ENCODE results near the gene NELFB. TPM values are rescaled to one million over a fixed set of nuclear protein-coding genes. Genes with fewer than 3 reads are reported as not detected.

NELFB gene
- total RNA-seq, 1 donor from 2014 or later = 33.9 TPM

DNA sequence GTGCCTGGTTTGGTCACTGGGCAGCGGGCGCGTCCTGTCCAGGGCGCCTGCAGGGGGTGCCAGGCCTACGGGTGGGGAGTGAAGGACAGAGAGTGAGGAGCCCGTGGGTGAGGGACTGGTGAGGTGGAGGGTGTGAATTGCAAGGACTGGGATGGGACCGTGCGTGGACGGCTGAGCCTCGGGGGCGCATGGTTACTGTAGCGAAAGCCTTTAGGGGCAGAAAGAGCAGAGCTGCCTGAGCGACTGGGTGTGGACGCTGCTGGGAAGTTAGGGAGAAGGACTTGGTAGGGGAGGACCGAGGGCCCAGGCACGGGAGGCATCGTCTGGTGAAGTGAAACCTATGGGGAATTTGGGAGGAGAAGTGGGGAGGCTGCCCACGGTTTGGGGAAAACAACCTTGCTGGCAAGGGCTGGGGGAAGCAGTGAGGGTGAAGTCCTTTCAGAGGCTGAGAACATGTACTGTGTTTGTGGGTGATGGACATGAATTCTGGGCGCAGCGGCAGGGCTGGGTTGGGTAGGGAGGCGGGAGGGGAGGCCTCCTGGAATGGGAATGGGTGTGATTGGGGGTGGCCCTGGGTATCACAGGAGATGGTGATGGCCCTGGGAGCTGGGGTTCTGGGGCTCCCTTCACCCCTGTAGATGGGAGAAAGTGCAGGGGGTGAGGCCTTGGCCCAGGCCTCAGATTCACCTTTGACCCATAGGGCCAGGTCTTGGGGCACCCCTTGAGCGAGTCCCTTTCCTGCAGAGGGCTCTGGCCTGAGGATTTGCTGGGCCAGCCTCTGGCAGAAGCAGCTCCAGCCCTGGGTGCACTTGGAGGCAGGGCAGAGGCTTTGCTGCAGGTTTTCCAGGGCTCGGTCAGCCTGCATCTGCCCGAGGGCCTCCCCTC, 20.7 kb downstream of the NELFB start:
- Histone ChIP-seq H3K36me3 (ENCODE audit: control insufficient read depth in 3 of 3, insufficient read depth in 3 of 3, low read length in 3 of 3) (peaks cover 14 to 21% (median 21%) of the 10 kb centered on the region in 3 donors), H3K9me3 (ENCODE audit: control insufficient read depth in 3 of 3, low read length in 3 of 3) (no peaks in the 10 kb centered on the region), H3K4me1 (ENCODE audit: control insufficient read depth in 3 of 3, insufficient read depth in 3 of 3, low read length in 3 of 3) (peaks cover 21 to 32% (median 26%) of the 10 kb centered on the region in 3 donors), H3K27me3 (ENCODE audit: control insufficient read depth in 3 of 3, insufficient read depth in 3 of 3, low read length in 3 of 3) (peaks cover 28 to 48% (median 31%) of the 10 kb centered on the region in 3 donors), H3K9ac (ENCODE audit: low read depth in 1 of 3, low read length in 3 of 3) (peak overlapping the region in 2 of 3 donors; percentile 3 to 70), H3K27ac (ENCODE audit: low read depth, low read length) (no peak overlapping the region), H3K4me3 (ENCODE audit: low read length in 3 of 3) (no peak overlapping the region)

DNA sequence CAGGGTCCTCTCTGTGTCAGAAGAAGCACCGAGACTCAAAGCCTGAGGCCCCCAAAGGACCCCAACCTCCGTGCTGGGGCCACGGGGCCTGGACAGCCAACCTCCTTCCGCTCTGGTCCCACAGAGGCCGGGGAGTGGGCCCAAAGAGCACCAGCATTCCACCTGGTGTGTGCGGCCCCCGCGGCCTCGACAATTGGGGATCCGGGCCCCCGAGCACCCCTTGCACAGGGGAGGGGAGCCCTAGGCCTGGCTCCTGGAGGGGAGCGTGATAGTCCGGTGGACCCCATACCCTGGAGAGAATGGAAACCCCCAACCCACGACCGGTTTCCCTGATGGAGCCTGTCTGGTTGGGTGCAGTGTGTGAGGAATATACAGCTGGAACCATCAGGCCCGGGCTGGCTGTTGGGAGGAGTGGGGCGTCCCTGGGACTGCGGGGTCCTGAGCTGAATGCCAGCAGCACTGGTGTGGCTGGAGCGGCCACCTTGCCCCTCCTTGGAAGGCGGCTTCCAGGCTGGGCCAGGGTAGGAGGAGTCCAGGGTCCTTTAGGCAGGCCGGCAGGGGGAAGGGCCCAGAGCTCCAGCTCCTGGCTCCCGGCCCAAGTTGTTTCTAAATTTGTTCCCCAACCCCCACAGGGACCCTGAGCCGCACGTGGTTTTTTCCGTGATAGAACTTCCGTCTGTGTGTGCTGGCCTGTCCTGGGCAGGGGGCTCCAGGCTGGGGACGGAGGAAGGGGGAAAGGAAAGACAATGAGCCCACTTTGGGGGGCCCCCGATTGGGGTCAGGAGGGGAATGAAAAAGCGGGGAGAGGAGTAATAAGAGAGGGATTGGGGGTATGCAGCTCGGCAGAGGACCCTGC, 21.6 kb downstream of the NELFB start:
- Histone ChIP-seq H3K36me3 (ENCODE audit: control insufficient read depth in 3 of 3, insufficient read depth in 3 of 3, low read length in 3 of 3) (peaks cover 13 to 19% (median 19%) of the 10 kb centered on the region in 3 donors), H3K27me3 (ENCODE audit: control insufficient read depth in 3 of 3, insufficient read depth in 3 of 3, low read length in 3 of 3) (peaks cover 31 to 56% (median 32%) of the 10 kb centered on the region in 3 donors), H3K27ac (ENCODE audit: low read depth, low read length) (peak overlapping the region; percentile 75), H3K9me3 (ENCODE audit: control insufficient read depth in 3 of 3, low read length in 3 of 3) (no peaks in the 10 kb centered on the region), H3K4me1 (ENCODE audit: control insufficient read depth in 3 of 3, insufficient read depth in 3 of 3, low read length in 3 of 3) (peaks cover 21 to 32% (median 26%) of the 10 kb centered on the region in 3 donors), H3K4me3 (ENCODE audit: low read length in 3 of 3) (peak overlapping the region; percentile 7 to 54 (median 49)), H3K9ac (ENCODE audit: low read depth in 1 of 3, low read length in 3 of 3) (peak overlapping the region; percentile 32 to 70 (median 33))

DNA sequence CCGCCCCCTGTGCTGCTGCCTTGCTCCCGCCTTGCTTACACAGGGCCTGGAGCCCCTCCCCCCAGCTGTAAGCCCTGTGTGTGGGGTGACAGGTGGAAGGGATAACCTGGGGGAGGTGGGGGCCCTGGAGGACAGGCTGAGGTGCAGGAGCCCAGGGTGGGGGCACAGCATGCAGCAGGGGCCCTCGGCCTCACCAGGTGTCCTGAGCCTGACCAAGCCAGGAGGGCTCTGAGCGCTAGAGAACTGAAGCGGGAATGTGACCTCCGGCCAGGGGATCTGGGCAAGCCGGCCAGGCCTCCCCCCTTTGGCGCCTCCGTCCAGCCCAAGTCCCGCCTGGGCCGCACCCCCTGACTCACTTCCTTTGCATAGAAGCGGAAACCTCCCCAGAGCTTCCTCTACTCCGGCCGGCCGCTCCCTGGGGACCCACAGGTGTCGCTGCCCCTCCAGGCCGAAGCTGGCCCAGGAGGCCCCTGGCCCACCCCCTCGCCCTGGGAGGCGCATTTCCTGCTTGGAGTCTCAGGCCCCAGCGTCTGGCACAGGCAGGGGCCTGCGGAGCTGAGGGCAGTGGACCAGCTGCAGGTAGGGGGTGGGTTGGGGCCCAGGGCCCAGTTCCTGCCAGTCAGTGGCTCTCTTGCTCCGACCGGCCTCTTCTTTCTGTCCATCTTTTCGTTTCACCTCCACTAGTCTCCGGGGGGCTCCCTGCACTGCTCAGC, 22.4 kb downstream of the NELFB start, which contains the start of gene TOR4A:
TSS of gene TOR4A (plus strand) at position 398 of the 713 bp plus-strand sequence. CDS start 964 bp downstream, outside the sequence.
- peaks cover 23 to 32% (median 26%) of the 10 kb centered on the region in 3 donors for H3K4me1 ChIP-seq (ENCODE audit: control insufficient read depth in 3 of 3, insufficient read depth in 3 of 3, low read length in 3 of 3)
- peak within 1 kb of the TSS; percentile 48 to 60 (median 49) for H3K4me3 ChIP-seq (ENCODE audit: low read length in 3 of 3)
- no peaks in the 10 kb centered on the region for H3K9me3 ChIP-seq (ENCODE audit: control insufficient read depth in 3 of 3, low read length in 3 of 3)
- H3K9ac ChIP-seq (ENCODE audit: low read depth in 1 of 3, low read length in 3 of 3) = peak within 1 kb of the TSS; percentile 32 to 70 (median 33)
- H3K36me3 ChIP-seq (ENCODE audit: control insufficient read depth in 3 of 3, insufficient read depth in 3 of 3, low read length in 3 of 3) = peaks cover 5 to 12% (median 11%) of the 10 kb centered on the region in 3 donors
- H3K27me3 ChIP-seq (ENCODE audit: control insufficient read depth in 3 of 3, insufficient read depth in 3 of 3, low read length in 3 of 3) = peaks cover 28 to 62% (median 31%) of the 10 kb centered on the region in 3 donors
- peak within 1 kb of the TSS; percentile 75 for H3K27ac ChIP-seq (ENCODE audit: low read depth, low read length)

DNA sequence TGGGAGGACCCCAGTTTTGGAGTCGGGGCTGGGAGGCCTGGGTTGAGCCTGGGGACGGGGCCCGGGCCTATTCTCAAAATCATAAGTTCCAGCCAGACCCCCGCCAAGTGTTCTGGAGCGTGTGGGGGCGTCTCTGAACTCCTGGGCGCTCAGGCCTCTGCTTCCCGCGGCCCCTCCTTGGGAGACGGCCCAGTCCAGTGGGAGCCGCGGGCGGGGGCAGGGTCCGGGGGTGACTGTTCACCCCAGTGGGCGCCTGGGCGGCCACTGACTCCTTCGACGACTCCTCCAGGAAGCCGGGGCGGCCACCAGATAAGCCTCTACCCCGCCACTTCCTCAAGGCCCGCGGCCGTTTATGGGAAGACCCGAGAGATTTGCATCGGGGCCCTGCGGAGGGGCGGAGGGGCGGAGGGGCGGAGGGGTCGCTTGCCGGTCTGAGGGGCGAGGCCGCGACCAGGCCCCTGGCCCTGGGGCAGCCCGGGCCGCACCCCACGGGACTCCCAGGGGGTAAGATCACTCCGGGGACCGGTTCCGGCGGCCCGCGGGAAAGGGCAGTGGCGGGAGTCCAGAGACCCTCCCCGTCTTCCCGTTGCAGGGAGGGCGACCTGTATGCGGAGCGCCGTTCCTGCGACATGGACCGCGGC, 23.1 kb downstream of the NELFB start:
- Histone ChIP-seq H3K9ac (ENCODE audit: low read depth in 1 of 3, low read length in 3 of 3) (peak overlapping the region; percentile 32 to 68 (median 33)), H3K36me3 (ENCODE audit: control insufficient read depth in 3 of 3, insufficient read depth in 3 of 3, low read length in 3 of 3) (peaks cover 2 to 5% (median 5%) of the 10 kb centered on the region in 3 donors), H3K27ac (ENCODE audit: low read depth, low read length) (peak overlapping the region; percentile 75), H3K4me1 (ENCODE audit: control insufficient read depth in 3 of 3, insufficient read depth in 3 of 3, low read length in 3 of 3) (peaks cover 27 to 32% (median 31%) of the 10 kb centered on the region in 3 donors), H3K27me3 (ENCODE audit: control insufficient read depth in 3 of 3, insufficient read depth in 3 of 3, low read length in 3 of 3) (peaks cover 29 to 66% (median 31%) of the 10 kb centered on the region in 3 donors), H3K9me3 (ENCODE audit: control insufficient read depth in 3 of 3, low read length in 3 of 3) (no peaks in the 10 kb centered on the region), H3K4me3 (ENCODE audit: low read length in 3 of 3) (peak overlapping the region; percentile 48 to 60 (median 49))

DNA sequence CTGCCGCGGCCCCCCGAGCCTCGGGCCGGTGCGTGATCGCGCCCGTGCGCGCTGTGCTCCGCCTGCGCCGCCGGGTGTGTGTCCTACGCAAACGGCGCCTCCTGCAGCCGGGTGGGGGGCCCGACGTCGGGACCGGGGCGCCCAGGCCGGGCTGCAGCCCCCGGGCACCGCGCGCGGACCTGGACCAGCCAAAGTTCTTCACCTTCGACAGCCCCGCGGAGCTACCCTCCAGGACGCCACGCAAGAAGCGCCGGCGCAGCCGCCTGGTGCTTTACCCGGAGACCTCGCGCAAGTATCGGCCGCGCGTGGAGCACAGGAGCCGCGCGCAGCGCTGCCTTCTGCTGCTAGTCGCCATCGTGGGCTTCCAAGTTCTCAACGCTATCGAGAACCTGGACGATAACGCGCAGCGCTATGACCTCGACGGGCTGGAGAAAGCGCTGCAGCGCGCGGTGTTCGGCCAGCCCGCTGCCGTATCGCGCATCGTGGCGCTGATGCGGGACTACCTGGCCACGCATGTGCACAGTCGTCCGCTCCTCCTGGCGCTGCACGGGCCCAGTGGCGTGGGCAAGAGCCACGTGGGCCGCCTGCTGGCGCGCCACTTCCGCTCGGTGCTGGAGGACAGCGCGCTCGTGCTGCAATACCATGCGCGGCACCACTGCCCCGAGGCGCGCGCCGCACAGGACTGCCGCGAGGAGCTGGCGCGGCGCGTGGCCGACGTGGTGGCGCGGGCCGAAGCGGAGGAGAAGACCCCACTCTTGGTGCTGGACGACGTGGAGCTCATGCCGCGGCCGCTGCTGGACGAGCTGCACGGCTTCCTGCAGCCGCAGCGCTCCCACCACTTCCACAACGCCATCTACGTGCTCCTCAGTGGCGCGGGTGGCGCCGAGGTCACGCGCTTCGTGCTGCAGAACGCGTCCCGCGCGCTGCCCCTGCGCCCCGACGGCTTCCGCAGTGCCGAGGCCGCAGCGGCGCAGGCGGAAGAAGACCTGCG, 23.9 kb downstream of the NELFB start:
- H3K27ac ChIP-seq (ENCODE audit: low read depth, low read length) = no peak overlapping the region
- no peaks in the 10 kb centered on the region for H3K9me3 ChIP-seq (ENCODE audit: control insufficient read depth in 3 of 3, low read length in 3 of 3)
- H3K36me3 ChIP-seq (ENCODE audit: control insufficient read depth in 3 of 3, insufficient read depth in 3 of 3, low read length in 3 of 3) = peaks cover 1% of the 10 kb centered on the region in 3 donors
- peak overlapping the region in 1 of 3 donors; percentile 25 for H3K9ac ChIP-seq (ENCODE audit: low read depth in 1 of 3, low read length in 3 of 3)
- peaks cover 30 to 68% (median 31%) of the 10 kb centered on the region in 3 donors for H3K27me3 ChIP-seq (ENCODE audit: control insufficient read depth in 3 of 3, insufficient read depth in 3 of 3, low read length in 3 of 3)
- peaks cover 27 to 29% (median 28%) of the 10 kb centered on the region in 3 donors for H3K4me1 ChIP-seq (ENCODE audit: control insufficient read depth in 3 of 3, insufficient read depth in 3 of 3, low read length in 3 of 3)
- no peak overlapping the region for H3K4me3 ChIP-seq (ENCODE audit: low read length in 3 of 3)

DNA sequence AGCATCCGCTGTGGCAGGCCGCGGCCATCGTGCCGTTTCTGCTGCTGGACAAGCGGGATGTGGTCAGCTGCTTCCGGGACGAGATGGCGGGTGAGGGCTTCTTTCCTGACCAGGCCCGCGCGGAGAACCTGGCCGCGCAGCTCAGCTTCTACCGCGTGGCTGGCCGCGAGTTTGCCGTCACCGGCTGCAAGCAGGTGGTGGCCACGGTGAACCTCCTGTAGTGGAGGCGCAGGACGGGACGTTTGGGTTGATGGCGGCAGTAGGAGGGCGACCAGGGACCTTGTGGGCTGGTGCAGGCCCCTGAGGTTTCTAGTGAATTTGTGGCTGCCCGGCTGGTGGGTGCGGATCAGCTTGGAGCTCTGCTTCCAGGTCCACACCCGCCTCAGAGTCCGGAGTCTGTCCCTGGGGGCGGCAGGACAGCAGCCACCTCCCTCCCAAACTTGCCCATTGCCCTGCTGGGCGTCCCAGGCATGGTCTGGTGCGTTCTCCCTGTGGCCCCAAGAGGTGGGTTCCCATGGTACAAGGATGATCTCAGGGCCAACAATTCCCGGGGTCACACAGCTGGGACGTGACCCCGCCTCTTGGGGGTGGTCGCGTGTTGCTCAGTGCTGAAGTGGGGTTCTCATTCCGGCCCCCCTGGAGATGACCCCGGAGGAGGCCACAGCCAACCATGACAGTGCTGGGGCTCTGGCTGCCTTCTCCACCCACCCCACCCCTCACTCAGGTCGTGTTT, 24.8 kb downstream of the NELFB start:
- Histone ChIP-seq H3K27me3 (ENCODE audit: control insufficient read depth in 3 of 3, insufficient read depth in 3 of 3, low read length in 3 of 3) (peaks cover 24 to 63% (median 31%) of the 10 kb centered on the region in 3 donors), H3K36me3 (ENCODE audit: control insufficient read depth in 3 of 3, insufficient read depth in 3 of 3, low read length in 3 of 3) (no peaks in the 10 kb centered on the region), H3K27ac (ENCODE audit: low read depth, low read length) (no peak overlapping the region), H3K4me1 (ENCODE audit: control insufficient read depth in 3 of 3, insufficient read depth in 3 of 3, low read length in 3 of 3) (peaks cover 23 to 29% (median 27%) of the 10 kb centered on the region in 3 donors), H3K4me3 (ENCODE audit: low read length in 3 of 3) (no peak overlapping the region), H3K9ac (ENCODE audit: low read depth in 1 of 3, low read length in 3 of 3) (no peak overlapping the region), H3K9me3 (ENCODE audit: control insufficient read depth in 3 of 3, low read length in 3 of 3) (no peaks in the 10 kb centered on the region)

DNA sequence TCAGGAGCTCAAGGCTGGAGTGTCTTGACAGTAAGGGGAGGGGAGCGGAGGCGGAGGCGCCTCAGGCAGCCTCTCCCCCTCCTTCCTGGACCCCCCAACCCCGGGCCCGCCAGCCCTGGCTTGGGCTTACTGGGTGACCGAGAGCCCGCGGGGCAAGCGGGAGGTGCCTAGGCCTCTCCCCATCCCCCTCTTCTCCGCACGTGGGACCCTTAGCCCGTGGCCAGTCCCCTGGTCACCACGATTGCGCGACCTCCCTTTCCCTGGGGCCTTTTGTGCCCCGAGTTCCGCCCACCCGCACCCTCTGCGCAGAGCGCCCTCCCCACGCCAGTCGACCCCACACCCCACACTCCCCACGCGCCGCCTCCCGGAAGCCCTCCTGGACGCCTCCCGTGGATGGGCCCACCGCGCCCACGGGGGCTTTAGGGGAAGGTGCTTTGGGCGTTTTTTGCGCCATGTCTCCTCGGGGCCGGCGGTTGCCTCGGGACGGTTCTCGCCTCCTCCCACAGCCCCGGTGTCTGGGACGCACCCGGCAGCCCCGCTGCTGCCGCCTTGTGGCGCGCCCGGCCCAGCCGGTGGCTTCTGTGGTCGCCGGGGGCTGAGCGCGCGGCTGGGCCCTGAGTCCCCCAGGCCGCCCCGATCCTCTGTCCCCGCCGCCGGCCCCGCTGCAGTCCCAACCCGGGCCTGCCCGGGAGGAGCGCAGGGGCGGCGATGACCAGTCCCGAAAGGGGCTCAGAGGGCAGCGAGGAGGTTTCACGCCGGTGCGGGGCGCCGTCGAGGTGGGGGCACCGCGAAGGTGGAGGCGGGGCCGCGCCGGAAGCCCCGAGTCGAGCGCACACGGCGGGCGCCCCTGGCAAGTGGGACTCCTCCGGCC, 25.6 kb downstream of the NELFB start:
- no peak overlapping the region for H3K27ac ChIP-seq (ENCODE audit: low read depth, low read length)
- no peaks in the 10 kb centered on the region for H3K36me3 ChIP-seq (ENCODE audit: control insufficient read depth in 3 of 3, insufficient read depth in 3 of 3, low read length in 3 of 3)
- H3K9ac ChIP-seq (ENCODE audit: low read depth in 1 of 3, low read length in 3 of 3) = no peak overlapping the region
- no peak overlapping the region for H3K4me3 ChIP-seq (ENCODE audit: low read length in 3 of 3)
- H3K27me3 ChIP-seq (ENCODE audit: control insufficient read depth in 3 of 3, insufficient read depth in 3 of 3, low read length in 3 of 3) = peaks cover 24 to 58% (median 31%) of the 10 kb centered on the region in 3 donors
- H3K9me3 ChIP-seq (ENCODE audit: control insufficient read depth in 3 of 3, low read length in 3 of 3) = no peaks in the 10 kb centered on the region
- H3K4me1 ChIP-seq (ENCODE audit: control insufficient read depth in 3 of 3, insufficient read depth in 3 of 3, low read length in 3 of 3) = peaks cover 18 to 25% (median 25%) of the 10 kb centered on the region in 3 donors
